GM12878 (cell line): ENCODE data around the gene PRPF18. TPM values are rescaled to one million over a fixed set of nuclear protein-coding genes. Genes with fewer than 3 reads are reported as not detected.
A peak's percentile ranks its signal among the peaks of the same experiment; 100 is the strongest.

Source experiments
- ATF7 ChIP-seq: fragments of 450-650 bp; IDR thresholded peaks from 2 replicates; pipeline ENCODE4 v1.6.1; 2016; ENCODE audit warnings: low read depth, mild to moderate bottlenecking
- BCL11A ChIP-seq: IDR thresholded peaks from 2 replicates; pipeline ENCODE4 v1.6.1; 2011; ENCODE audit warnings: low read depth, low read length
- BMI1 ChIP-seq: fragments of 450-650 bp; IDR thresholded peaks from 2 replicates; pipeline ENCODE4 v1.6.1; 2016; ENCODE audit warnings: mild to moderate bottlenecking, moderate library complexity, borderline replicate concordance
- BRCA1 ChIP-seq: IDR thresholded peaks from 2 replicates; pipeline ENCODE4 v1.6.1; 2011; ENCODE audit warnings: low read depth, low read length, improper control_type of control experiment
- CBFB ChIP-seq: IDR thresholded peaks from 2 replicates; pipeline ENCODE4 v1.6.1; 2016; ENCODE audit warnings: antibody characterized with exemption, low read depth
- CHD1 ChIP-seq: IDR thresholded peaks from 2 replicates; pipeline ENCODE4 v1.6.1; 2012; ENCODE audit warnings: low read depth, low read length, improper control_type of control experiment
- DPF2 ChIP-seq: fragments of 450-650 bp; IDR thresholded peaks from 2 replicates; pipeline ENCODE4 v1.6.1; 2017; ENCODE audit warnings: mild to moderate bottlenecking
- GABPA ChIP-seq: IDR thresholded peaks from 2 replicates; pipeline ENCODE4 v1.6.1; 2014; ENCODE audit warnings: antibody characterized with exemption, low read depth, mild to moderate bottlenecking, inconsistent platforms
- KLF5 ChIP-seq: fragments of 450-650 bp; IDR thresholded peaks from 2 replicates; pipeline ENCODE4 v1.6.1; 2014; ENCODE audit warnings: mild to moderate bottlenecking; ENCODE audit not compliant: partially characterized antibody
- RAD51 ChIP-seq: fragments of 450-650 bp; IDR thresholded peaks from 2 replicates; pipeline ENCODE4 v1.6.1; 2016; ENCODE audit warnings: moderate library complexity, mild to moderate bottlenecking, inconsistent platforms
- RCOR1 ChIP-seq: conservative IDR thresholded peaks from 2 replicates; pipeline ENCODE4 v1.6.1; 2012; ENCODE audit warnings: low read depth, low read length, improper control_type of control experiment
- RUNX3 ChIP-seq: IDR thresholded peaks from 2 replicates; pipeline ENCODE4 v1.6.1; 2012; ENCODE audit warnings: low read length, inconsistent platforms
- SMAD5 ChIP-seq: IDR thresholded peaks from 2 replicates; pipeline ENCODE4 v1.6.1; 2016; ENCODE audit warnings: antibody characterized with exemption, low read depth
- SMARCA5 ChIP-seq: fragments of 450-650 bp; IDR thresholded peaks from 2 replicates; pipeline ENCODE4 v1.6.1; 2017; ENCODE audit warnings: mild to moderate bottlenecking
- SREBF2 ChIP-seq: IDR thresholded peaks from 2 replicates; pipeline ENCODE4 v1.6.1; 2012; ENCODE audit warnings: mild to moderate bottlenecking, low read length
- YY1 ChIP-seq: IDR thresholded peaks from 2 replicates; pipeline ENCODE4 v1.6.1; 2011; ENCODE audit warnings: low read depth, mild to moderate bottlenecking, low read length
- polyA plus RNA-seq, 11 experiments: library from polyadenylated mRNA; depleted of rRNA in 4 of 11; unstranded in 6 of 11; stranded (reverse) in 5 of 11; fragments of >200 nt; fragmentation: Nextera tagmentation in 4 of 11; fragmentation: Illumina TruSeq in 1 of 11; extraction: Ambion mirVana in 4 of 11; extraction: Trizol in 1 of 11; gene quantifications; 1 replicate in 1 of 11; 2 replicates in 10 of 11; pipeline versions ENCODE4 v1.2.1 to v1.2.3, GENCODE V29; 2011 to 2016; ENCODE audit warnings: inconsistent platforms in 2 of 11, missing spikeins in 2 of 11, low read depth in 1 of 11
- total RNA-seq, 4 experiments: library from RNA; depleted of rRNA in 3 of 4; stranded (reverse); fragments of >200 nt in 3 of 4; fragmentation: Illumina TruSeq in 1 of 4; extraction: Trizol in 1 of 4; gene quantifications; 2 replicates each; pipeline versions ENCODE4 v1.2.1 to v1.2.3, GENCODE V29; 2013 to 2021
- TF ChIP-seq, protein P1 (sequence below): IDR thresholded peaks from 2 replicates; pipeline ENCODE4 v1.6.1; 2011; ENCODE audit warnings: mild to moderate bottlenecking, low read depth, low read length, moderate library complexity; ENCODE audit not compliant: insufficient replicate concordance
- TF ChIP-seq, protein P2 (sequence below): fragments of 450-650 bp; formaldehyde crosslinking; IDR thresholded peaks from 2 replicates; pipeline ENCODE4 v1.5.0; 2022; ENCODE audit warnings: mild to moderate bottlenecking, missing genetic modification characterization
- TF ChIP-seq, protein P3 (sequence below): fragments of 450-650 bp; IDR thresholded peaks from 2 replicates; pipeline ENCODE4 v1.6.1; 2016; ENCODE audit warnings: mild to moderate bottlenecking, moderate library complexity, borderline replicate concordance
- TF ChIP-seq, protein P4 (sequence below): IDR thresholded peaks from 2 replicates; pipeline ENCODE4 v1.6.1; 2012; ENCODE audit warnings: low read depth, low read length, improper control_type of control experiment
- TF ChIP-seq, protein P5 (sequence below): IDR thresholded peaks from 2 replicates; pipeline ENCODE4 v1.6.1; 2011; ENCODE audit warnings: borderline replicate concordance, low read depth, mild to moderate bottlenecking, moderate library complexity, low read length; ENCODE audit not compliant: insufficient read depth, poor library complexity, severe bottlenecking

PRPF18 gene
- total and polyA plus RNA-seq, 10 of the 15 experiments (the other 5 are each of a cell fraction or from before 2014, with no cell fraction given) = 15.6 to 35.8 (median 28.8) TPM

DNA sequence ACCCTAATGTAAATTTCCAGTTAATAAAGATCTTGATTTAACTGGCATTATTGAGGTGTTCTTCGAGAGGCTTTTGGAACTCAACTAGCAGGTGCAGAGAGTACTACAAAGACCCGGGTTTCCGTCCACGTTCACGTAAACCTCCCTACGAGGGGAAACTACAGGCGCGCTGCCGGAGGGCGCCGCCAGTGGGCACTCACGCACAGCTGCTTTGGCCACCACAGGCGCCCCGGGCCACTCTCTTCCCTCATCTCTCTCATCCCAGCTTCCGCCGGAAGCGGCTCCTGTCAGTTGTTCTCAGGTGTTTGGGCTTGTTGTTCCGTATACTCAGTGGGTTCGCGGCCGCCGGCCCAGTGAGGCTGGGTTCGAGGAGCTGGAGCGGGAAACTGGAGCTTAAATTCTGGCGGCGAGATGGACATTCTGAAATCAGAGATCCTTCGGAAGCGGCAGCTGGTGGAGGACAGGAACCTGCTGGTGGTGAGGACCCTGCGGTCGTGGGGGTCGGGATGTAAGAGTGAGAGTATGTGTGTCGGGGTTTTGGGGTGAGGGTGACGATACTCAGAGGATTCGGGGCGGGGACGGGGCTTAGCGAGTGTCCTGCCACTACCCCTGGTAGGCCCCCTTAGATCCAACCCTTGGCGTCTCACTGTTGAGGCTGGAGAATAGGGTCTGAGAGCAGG, at the start of gene PRPF18 (continued):
- peak; percentile 98 for TF ChIP-seq GABPA
- TF ChIP-seq, protein P1, sequence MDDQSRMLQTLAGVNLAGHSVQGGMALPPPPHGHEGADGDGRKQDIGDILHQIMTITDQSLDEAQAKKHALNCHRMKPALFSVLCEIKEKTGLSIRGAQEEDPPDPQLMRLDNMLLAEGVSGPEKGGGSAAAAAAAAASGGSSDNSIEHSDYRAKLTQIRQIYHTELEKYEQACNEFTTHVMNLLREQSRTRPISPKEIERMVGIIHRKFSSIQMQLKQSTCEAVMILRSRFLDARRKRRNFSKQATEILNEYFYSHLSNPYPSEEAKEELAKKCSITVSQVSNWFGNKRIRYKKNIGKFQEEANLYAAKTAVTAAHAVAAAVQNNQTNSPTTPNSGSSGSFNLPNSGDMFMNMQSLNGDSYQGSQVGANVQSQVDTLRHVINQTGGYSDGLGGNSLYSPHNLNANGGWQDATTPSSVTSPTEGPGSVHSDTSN = peak; percentile 54
- peak; percentile 81 for TF ChIP-seq RUNX3
- TF ChIP-seq RAD51 = no peak
- TF ChIP-seq, protein P2, sequence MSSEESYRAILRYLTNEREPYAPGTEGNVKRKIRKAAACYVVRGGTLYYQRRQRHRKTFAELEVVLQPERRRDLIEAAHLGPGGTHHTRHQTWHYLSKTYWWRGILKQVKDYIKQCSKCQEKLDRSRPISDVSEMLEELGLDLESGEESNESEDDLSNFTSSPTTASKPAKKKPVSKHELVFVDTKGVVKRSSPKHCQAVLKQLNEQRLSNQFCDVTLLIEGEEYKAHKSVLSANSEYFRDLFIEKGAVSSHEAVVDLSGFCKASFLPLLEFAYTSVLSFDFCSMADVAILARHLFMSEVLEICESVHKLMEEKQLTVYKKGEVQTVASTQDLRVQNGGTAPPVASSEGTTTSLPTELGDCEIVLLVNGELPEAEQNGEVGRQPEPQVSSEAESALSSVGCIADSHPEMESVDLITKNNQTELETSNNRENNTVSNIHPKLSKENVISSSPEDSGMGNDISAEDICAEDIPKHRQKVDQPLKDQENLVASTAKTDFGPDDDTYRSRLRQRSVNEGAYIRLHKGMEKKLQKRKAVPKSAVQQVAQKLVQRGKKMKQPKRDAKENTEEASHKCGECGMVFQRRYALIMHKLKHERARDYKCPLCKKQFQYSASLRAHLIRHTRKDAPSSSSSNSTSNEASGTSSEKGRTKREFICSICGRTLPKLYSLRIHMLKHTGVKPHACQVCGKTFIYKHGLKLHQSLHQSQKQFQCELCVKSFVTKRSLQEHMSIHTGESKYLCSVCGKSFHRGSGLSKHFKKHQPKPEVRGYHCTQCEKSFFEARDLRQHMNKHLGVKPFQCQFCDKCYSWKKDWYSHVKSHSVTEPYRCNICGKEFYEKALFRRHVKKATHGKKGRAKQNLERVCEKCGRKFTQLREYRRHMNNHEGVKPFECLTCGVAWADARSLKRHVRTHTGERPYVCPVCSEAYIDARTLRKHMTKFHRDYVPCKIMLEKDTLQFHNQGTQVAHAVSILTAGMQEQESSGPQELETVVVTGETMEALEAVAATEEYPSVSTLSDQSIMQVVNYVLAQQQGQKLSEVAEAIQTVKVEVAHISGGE (CRISPR knock-in tag) = peak; percentile 81
- TF ChIP-seq RCOR1 = peak; percentile 73; the same call in 1 of the 2 replicates
- peak; percentile 88 for TF ChIP-seq SMARCA5
- 0 out of 2 replicates have a peak, but pooled peaks have one; percentile 21 for TF ChIP-seq CHD1
- 0 out of 2 replicates have a peak, but pooled peaks have one; percentile 29 for TF ChIP-seq ATF7
- TF ChIP-seq SMAD5 = peak; percentile 46; the same call in 1 of the 2 replicates
- TF ChIP-seq SREBF2 = 0 out of 2 replicates have a peak, but pooled peaks have one; percentile 40
- TF ChIP-seq, protein P3, sequence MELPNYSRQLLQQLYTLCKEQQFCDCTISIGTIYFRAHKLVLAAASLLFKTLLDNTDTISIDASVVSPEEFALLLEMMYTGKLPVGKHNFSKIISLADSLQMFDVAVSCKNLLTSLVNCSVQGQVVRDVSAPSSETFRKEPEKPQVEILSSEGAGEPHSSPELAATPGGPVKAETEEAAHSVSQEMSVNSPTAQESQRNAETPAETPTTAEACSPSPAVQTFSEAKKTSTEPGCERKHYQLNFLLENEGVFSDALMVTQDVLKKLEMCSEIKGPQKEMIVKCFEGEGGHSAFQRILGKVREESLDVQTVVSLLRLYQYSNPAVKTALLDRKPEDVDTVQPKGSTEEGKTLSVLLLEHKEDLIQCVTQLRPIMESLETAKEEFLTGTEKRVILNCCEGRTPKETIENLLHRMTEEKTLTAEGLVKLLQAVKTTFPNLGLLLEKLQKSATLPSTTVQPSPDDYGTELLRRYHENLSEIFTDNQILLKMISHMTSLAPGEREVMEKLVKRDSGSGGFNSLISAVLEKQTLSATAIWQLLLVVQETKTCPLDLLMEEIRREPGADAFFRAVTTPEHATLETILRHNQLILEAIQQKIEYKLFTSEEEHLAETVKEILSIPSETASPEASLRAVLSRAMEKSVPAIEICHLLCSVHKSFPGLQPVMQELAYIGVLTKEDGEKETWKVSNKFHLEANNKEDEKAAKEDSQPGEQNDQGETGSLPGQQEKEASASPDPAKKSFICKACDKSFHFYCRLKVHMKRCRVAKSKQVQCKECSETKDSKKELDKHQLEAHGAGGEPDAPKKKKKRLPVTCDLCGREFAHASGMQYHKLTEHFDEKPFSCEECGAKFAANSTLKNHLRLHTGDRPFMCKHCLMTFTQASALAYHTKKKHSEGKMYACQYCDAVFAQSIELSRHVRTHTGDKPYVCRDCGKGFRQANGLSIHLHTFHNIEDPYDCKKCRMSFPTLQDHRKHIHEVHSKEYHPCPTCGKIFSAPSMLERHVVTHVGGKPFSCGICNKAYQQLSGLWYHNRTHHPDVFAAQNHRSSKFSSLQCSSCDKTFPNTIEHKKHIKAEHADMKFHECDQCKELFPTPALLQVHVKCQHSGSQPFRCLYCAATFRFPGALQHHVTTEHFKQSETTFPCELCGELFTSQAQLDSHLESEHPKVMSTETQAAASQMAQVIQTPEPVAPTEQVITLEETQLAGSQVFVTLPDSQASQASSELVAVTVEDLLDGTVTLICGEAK = peak; percentile 97
- no peak for TF ChIP-seq DPF2
- TF ChIP-seq KLF5 = no peak
- TF ChIP-seq, protein P4, sequence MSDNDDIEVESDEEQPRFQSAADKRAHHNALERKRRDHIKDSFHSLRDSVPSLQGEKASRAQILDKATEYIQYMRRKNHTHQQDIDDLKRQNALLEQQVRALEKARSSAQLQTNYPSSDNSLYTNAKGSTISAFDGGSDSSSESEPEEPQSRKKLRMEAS = peak; percentile 74; the same call in 1 of the 2 replicates
- TF ChIP-seq BCL11A = no peak
- peak; percentile 84 for TF ChIP-seq YY1
- TF ChIP-seq BMI1 = no peak
- TF ChIP-seq CBFB = peak; percentile 85; the same call in 1 of the 2 replicates
- TF ChIP-seq, protein P5, sequence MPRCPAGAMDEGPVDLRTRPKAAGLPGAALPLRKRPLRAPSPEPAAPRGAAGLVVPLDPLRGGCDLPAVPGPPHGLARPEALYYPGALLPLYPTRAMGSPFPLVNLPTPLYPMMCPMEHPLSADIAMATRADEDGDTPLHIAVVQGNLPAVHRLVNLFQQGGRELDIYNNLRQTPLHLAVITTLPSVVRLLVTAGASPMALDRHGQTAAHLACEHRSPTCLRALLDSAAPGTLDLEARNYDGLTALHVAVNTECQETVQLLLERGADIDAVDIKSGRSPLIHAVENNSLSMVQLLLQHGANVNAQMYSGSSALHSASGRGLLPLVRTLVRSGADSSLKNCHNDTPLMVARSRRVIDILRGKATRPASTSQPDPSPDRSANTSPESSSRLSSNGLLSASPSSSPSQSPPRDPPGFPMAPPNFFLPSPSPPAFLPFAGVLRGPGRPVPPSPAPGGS = no peak
- TF ChIP-seq BRCA1 = no peak
